Aortic smooth muscle cell (primary cell): Measurements from ENCODE around the gene LAMP5. TPM values are rescaled to one million over a fixed set of nuclear protein-coding genes. Genes with fewer than 3 reads are reported as not detected.

Experiments
- total RNA-seq: library from RNA; depleted of rRNA; stranded (reverse); fragments of >200 nt; gene quantifications from 2 replicates; pipeline ENCODE4 v1.2.3, GENCODE V29; 2014

Gene LAMP5, protein sequence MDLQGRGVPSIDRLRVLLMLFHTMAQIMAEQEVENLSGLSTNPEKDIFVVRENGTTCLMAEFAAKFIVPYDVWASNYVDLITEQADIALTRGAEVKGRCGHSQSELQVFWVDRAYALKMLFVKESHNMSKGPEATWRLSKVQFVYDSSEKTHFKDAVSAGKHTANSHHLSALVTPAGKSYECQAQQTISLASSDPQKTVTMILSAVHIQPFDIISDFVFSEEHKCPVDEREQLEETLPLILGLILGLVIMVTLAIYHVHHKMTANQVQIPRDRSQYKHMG
- 2.2 and 2.4 TPM in 2 replicates for total RNA-seq

DNA sequence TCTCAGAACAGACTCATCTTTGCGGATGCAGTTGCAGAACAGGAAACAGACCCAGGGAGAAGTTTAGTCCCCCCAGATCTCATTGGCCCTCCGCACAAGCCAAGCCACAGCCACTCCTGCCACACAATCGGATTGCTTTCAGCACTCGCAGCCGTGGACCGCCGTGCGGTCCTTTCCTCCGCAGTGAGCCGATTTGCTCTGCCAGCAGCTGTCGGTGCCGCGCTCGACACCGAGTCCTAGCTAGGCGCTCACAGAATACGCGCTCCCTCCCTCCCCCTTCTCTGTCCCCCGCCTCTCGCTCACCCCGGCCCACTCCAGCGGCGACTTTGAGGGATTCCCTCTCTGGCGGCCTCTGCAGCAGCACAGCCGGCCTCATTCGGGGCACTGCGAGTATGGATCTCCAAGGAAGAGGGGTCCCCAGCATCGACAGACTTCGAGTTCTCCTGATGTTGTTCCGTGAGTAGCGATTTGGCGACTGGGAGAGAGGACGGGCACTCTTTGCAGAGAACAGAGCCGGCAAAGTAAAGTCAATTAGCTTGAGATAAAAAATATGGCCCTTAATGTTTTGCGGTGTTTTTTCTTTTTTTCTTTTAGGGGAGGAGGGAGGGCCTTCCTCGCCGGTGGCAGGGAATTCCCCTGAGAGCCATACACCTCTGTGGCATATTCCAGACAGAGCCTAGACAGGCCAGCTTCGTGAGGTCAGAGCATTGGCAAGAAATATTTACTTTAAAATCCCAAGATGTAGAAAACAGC, at the start of gene LAMP5:
TSS of gene LAMP5 (plus strand) at position 130 of the 753 bp plus-strand sequence. CDS start at position 393, 263 bp downstream.

